WTC11 (cell line): ENCODE measurements around the gene SSU72.

ENCODE experiments used
- CBFB ChIP-seq: sonication (generic); formaldehyde crosslinking; IDR thresholded peaks from 2 replicates; pipeline ENCODE4 v1.8.1; 2022; ENCODE audit warnings: mild to moderate bottlenecking, low read depth, missing genetic modification reagents
- CREM ChIP-seq: sonication (generic); formaldehyde crosslinking; IDR thresholded peaks from 2 replicates; pipeline ENCODE4 v1.8.1; 2022; ENCODE audit warnings: mild to moderate bottlenecking, missing genetic modification reagents, moderate library complexity
- ESRRA ChIP-seq: sonication (generic); formaldehyde crosslinking; IDR thresholded peaks from 2 replicates; pipeline ENCODE4 v1.8.1; 2022; ENCODE audit warnings: mild to moderate bottlenecking, missing genetic modification reagents, borderline replicate concordance
- TEAD4 ChIP-seq: sonication (generic); formaldehyde crosslinking; IDR thresholded peaks from 2 replicates; pipeline ENCODE4 v1.8.0; 2022; ENCODE audit warnings: mild to moderate bottlenecking, missing genetic modification reagents
- TP53 ChIP-seq: sonication (generic); formaldehyde crosslinking; IDR thresholded peaks from 2 replicates; pipeline ENCODE4 v1.8.1; 2023; ENCODE audit warnings: mild to moderate bottlenecking, missing genetic modification reagents
- ZNF232 ChIP-seq: sonication (generic); formaldehyde crosslinking; IDR thresholded peaks from 2 replicates; pipeline ENCODE4 v1.8.0; 2022; ENCODE audit warnings: mild to moderate bottlenecking, missing genetic modification reagents
- ZNF317 ChIP-seq: sonication (generic); formaldehyde crosslinking; IDR thresholded peaks from 2 replicates; pipeline ENCODE4 v1.8.1; 2023; ENCODE audit warnings: low read depth, mild to moderate bottlenecking, moderate library complexity, missing genetic modification reagents, borderline replicate concordance
- TF ChIP-seq, protein P1 (sequence below): fragments of 200-600 bp; IDR thresholded peaks from 2 replicates; pipeline ENCODE4 v1.8.0; 2022; ENCODE audit warnings: antibody characterized with exemption
- TF ChIP-seq, protein P2 (sequence below): sonication (generic); formaldehyde crosslinking; IDR thresholded peaks from 2 replicates; pipeline ENCODE4 v1.8.1; 2023; ENCODE audit warnings: mild to moderate bottlenecking, missing genetic modification reagents, moderate library complexity
- TF ChIP-seq, protein P3 (sequence below): sonication (generic); formaldehyde crosslinking; conservative IDR thresholded peaks from 2 replicates; pipeline ENCODE4 v1.8.1; 2022; ENCODE audit warnings: mild to moderate bottlenecking, missing genetic modification reagents
- TF ChIP-seq, protein P4 (sequence below): sonication (generic); formaldehyde crosslinking; IDR thresholded peaks from 2 replicates; pipeline ENCODE4 v1.8.1; 2022; ENCODE audit warnings: mild to moderate bottlenecking, moderate library complexity, missing genetic modification reagents

DNA sequence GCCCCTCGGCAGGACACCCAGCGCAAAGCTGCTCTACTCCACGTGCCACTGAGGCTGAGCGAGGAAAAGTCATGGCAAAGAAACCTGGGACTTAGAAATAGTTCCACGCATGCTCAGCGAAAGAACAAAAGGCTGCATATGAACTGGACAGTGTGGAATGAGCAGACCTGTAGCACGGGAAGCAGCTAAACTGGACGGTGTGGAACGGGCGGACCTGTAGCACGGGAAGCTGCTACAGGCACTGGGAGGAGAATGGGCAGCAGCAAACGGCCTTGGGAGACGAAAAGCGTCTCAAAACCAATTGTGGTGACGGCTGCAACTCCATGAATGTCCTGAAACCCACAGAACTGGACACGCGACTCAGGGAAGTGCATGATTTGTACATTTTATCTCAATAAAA is 15.6 kb downstream of the SSU72 start:
- TF ChIP-seq, protein P1, sequence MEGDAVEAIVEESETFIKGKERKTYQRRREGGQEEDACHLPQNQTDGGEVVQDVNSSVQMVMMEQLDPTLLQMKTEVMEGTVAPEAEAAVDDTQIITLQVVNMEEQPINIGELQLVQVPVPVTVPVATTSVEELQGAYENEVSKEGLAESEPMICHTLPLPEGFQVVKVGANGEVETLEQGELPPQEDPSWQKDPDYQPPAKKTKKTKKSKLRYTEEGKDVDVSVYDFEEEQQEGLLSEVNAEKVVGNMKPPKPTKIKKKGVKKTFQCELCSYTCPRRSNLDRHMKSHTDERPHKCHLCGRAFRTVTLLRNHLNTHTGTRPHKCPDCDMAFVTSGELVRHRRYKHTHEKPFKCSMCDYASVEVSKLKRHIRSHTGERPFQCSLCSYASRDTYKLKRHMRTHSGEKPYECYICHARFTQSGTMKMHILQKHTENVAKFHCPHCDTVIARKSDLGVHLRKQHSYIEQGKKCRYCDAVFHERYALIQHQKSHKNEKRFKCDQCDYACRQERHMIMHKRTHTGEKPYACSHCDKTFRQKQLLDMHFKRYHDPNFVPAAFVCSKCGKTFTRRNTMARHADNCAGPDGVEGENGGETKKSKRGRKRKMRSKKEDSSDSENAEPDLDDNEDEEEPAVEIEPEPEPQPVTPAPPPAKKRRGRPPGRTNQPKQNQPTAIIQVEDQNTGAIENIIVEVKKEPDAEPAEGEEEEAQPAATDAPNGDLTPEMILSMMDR = no peak
- no peak for TF ChIP-seq CBFB (CRISPR knock-in tag)
- TF ChIP-seq CREM (CRISPR knock-in tag) = no peak
- TF ChIP-seq TP53 (CRISPR knock-in tag) = no peak
- no peak for TF ChIP-seq ZNF317 (CRISPR knock-in tag)
- TF ChIP-seq ZNF232 (CRISPR knock-in tag) = no peak
- TF ChIP-seq, protein P2, sequence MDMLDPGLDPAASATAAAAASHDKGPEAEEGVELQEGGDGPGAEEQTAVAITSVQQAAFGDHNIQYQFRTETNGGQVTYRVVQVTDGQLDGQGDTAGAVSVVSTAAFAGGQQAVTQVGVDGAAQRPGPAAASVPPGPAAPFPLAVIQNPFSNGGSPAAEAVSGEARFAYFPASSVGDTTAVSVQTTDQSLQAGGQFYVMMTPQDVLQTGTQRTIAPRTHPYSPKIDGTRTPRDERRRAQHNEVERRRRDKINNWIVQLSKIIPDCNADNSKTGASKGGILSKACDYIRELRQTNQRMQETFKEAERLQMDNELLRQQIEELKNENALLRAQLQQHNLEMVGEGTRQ (CRISPR knock-in tag) = no peak
- TF ChIP-seq ESRRA (CRISPR knock-in tag) = no peak
- TF ChIP-seq TEAD4 (CRISPR knock-in tag) = no peak
- TF ChIP-seq, protein P3, sequence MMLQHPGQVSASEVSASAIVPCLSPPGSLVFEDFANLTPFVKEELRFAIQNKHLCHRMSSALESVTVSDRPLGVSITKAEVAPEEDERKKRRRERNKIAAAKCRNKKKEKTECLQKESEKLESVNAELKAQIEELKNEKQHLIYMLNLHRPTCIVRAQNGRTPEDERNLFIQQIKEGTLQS (CRISPR knock-in tag) = no peak
- TF ChIP-seq, protein P4, sequence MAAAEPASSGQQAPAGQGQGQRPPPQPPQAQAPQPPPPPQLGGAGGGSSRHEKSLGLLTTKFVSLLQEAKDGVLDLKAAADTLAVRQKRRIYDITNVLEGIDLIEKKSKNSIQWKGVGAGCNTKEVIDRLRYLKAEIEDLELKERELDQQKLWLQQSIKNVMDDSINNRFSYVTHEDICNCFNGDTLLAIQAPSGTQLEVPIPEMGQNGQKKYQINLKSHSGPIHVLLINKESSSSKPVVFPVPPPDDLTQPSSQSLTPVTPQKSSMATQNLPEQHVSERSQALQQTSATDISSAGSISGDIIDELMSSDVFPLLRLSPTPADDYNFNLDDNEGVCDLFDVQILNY (CRISPR knock-in tag) = no peak
